Measurements from ENCODE around the gene CASP4.

DNA sequence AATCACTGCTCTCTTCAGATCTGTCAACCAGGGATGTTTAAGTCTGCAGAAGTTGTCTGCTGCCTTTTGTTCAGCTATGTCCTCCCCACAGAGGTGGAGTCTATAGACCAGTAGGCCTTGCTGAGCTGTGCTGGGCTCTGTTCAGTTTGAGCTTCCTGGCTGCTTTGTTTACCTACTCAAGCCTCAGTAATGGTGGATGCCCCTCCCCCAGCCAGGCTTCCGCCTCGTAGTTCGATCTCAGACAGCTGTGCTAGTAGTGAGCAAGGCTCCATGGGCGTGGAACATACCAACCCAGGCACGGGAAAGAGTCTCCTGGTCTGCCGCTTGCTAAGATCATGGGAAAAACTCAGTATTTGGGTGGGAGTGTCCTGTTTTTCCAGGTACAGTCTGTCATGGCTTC is 42.5 kb downstream of the CASP4 start:
- TF ChIP-seq, protein P1, sequence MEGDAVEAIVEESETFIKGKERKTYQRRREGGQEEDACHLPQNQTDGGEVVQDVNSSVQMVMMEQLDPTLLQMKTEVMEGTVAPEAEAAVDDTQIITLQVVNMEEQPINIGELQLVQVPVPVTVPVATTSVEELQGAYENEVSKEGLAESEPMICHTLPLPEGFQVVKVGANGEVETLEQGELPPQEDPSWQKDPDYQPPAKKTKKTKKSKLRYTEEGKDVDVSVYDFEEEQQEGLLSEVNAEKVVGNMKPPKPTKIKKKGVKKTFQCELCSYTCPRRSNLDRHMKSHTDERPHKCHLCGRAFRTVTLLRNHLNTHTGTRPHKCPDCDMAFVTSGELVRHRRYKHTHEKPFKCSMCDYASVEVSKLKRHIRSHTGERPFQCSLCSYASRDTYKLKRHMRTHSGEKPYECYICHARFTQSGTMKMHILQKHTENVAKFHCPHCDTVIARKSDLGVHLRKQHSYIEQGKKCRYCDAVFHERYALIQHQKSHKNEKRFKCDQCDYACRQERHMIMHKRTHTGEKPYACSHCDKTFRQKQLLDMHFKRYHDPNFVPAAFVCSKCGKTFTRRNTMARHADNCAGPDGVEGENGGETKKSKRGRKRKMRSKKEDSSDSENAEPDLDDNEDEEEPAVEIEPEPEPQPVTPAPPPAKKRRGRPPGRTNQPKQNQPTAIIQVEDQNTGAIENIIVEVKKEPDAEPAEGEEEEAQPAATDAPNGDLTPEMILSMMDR (IDR thresholded peaks at IDR 0.05): no peak
- no peak for TF ChIP-seq POLR2A (IDR thresholded peaks at IDR 0.05)
